Keratinocyte (primary cell): ENCODE data around the gene GRAMD1C.

Experiments used
- CTCF ChIP-seq, 3 experiments: IDR thresholded peaks in 1 of 3; conservative IDR thresholded peaks in 1 of 3; optimal IDR thresholded peaks in 1 of 3; 2 replicates in 2 of 3; 3 replicates in 1 of 3; pipeline versions ENCODE3 to v1.5.1; 2011; ENCODE audit warnings: low read length in 3 of 3, mild to moderate bottlenecking in 3 of 3, moderate library complexity in 2 of 3, control low read depth in 1 of 3, inconsistent platforms in 1 of 3; ENCODE audit not compliant: insufficient read depth in 2 of 3; ENCODE audit errors: extremely low read depth in 1 of 3
- EZH2 ChIP-seq: IDR thresholded peaks from one replicate; pipeline ENCODE4 v1.6.1; 2012; ENCODE audit warnings: inconsistent platforms, mild to moderate bottlenecking, low read length, moderate library complexity

- TF ChIP-seq CTCF (optimal IDR thresholded peaks at IDR 0.05 in 1 of 3, IDR thresholded peaks at IDR 0.05 in 1 of 3, conservative IDR thresholded peaks at IDR 0.05 in 1 of 3; ENCODE audit: extremely low read depth in 1 of 3, insufficient read depth in 2 of 3, low read length in 3 of 3), result no peak
- no peak for TF ChIP-seq EZH2
Observed at GRCh38 chr3:113914646-113915045, 76.1 kb downstream of the GRAMD1C start.
